Naive thymus-derived CD4-positive, alpha-beta T cell (primary cell): Measurements from ENCODE around the gene RNF10. TPM values are rescaled to one million over a fixed set of nuclear protein-coding genes. Genes with fewer than 3 reads are reported as not detected.
A peak's percentile ranks its signal among the peaks of the same experiment; 100 is the strongest.

Experiments
- ATAC-seq: fragments of 150-1000 bp; cut with Tn5 transposase; 2 replicates; pipeline ENCODE4 v1.10.0; 2021; ENCODE audit warnings: mild to moderate bottlenecking, moderate library complexity
- CTCF ChIA-PET: fragments of 350-600 bp; sonication (Branson Sonifier 250); formaldehyde crosslinking; loops from one replicate; lab custom pipeline; 2021; ENCODE audit warnings: antibody characterized with exemption; lab: Charles Lee
- POLR2A ChIA-PET: fragments of 350-600 bp; sonication (Branson Sonifier 250); formaldehyde crosslinking; loops from one replicate; lab custom pipeline; 2021; ENCODE audit warnings: antibody characterized with exemption, inconsistent platforms; lab: Charles Lee
- DNase-seq, 9 donors: peaks; one replicate each; pipeline versions ENCODE4 v3.0.0 to v3.0.0-alpha.2; 2020 to 2022; ENCODE audit warnings: mixed read lengths in 1 of 9
- H3K27ac ChIP-seq: one replicate; pipeline ENCODE4 v1.7.0; 2013; ENCODE audit warnings: mild to moderate bottlenecking, low read depth, low read length, moderate library complexity
- H3K27me3 ChIP-seq, 2 donors: one replicate each; pipeline ENCODE4 v1.7.0; 2013; ENCODE audit warnings: low read length in 2 of 2, mild to moderate bottlenecking in 2 of 2, moderate library complexity in 2 of 2; ENCODE audit not compliant: control insufficient read depth in 2 of 2, insufficient read depth in 2 of 2
- H3K36me3 ChIP-seq, 3 experiments: 1 replicate in 2 of 3; 2 replicates in 1 of 3; pipeline ENCODE4 v1.7.0; 2013; ENCODE audit warnings: low read length in 3 of 3, mild to moderate bottlenecking in 3 of 3, moderate library complexity in 1 of 3; ENCODE audit not compliant: insufficient read depth in 3 of 3, control insufficient read depth in 2 of 3
- H3K4me1 ChIP-seq, 2 donors: one replicate each; pipeline ENCODE4 v1.7.0; 2013; ENCODE audit warnings: low read length in 2 of 2, mild to moderate bottlenecking in 2 of 2, moderate library complexity in 1 of 2; ENCODE audit not compliant: control insufficient read depth in 2 of 2, insufficient read depth in 2 of 2
- H3K4me3 ChIP-seq: 2 replicates; pipeline ENCODE4 v1.7.0; 2013; ENCODE audit warnings: mild to moderate bottlenecking, low read length
- H3K9me3 ChIP-seq, 3 experiments: 1 replicate in 2 of 3; 2 replicates in 1 of 3; pipeline ENCODE4 v1.7.0; 2013; ENCODE audit warnings: low read length in 3 of 3; ENCODE audit not compliant: control insufficient read depth in 2 of 3
- H3K27ac Mint-ChIP-seq, 9 donors: one replicate each; pipeline ENCODE4 v1.8.0; 2020 to 2022; ENCODE audit warnings: mixed read lengths in 9 of 9, mild to moderate bottlenecking in 8 of 9, moderate library complexity in 5 of 9, inconsistent platforms in 2 of 9
- H3K27me3 Mint-ChIP-seq, 5 donors: one replicate each; pipeline ENCODE4 v1.8.0; 2021 to 2022; ENCODE audit warnings: mixed read lengths in 5 of 5, mild to moderate bottlenecking in 1 of 5
- H3K36me3 Mint-ChIP-seq, 5 donors: one replicate each; pipeline ENCODE4 v1.8.0; 2020 to 2022; ENCODE audit warnings: mixed read lengths in 5 of 5, mild to moderate bottlenecking in 3 of 5, inconsistent platforms in 1 of 5
- H3K4me1 Mint-ChIP-seq, 7 donors: one replicate each; pipeline ENCODE4 v1.8.0; 2020 to 2022; ENCODE audit warnings: mixed read lengths in 7 of 7, mild to moderate bottlenecking in 3 of 7, inconsistent platforms in 1 of 7
- H3K4me3 Mint-ChIP-seq, 10 donors: one replicate each; pipeline ENCODE4 v1.8.0; 2020 to 2022; ENCODE audit warnings: mild to moderate bottlenecking in 10 of 10, mixed read lengths in 10 of 10, moderate library complexity in 6 of 10, inconsistent platforms in 2 of 10
- H3K9me3 Mint-ChIP-seq, 11 donors: one replicate each; pipeline ENCODE4 v1.8.0; 2020 to 2022; ENCODE audit warnings: mixed read lengths in 11 of 11, mild to moderate bottlenecking in 4 of 11, inconsistent platforms in 1 of 11, moderate library complexity in 1 of 11
- intact Hi-C, 2 donors: fragments of 100-400 bp; cut with micrococcal nuclease; formaldehyde crosslinking; loops; one replicate each; pipeline ENCODE4 v1.15.1; 2023
- polyA plus RNA-seq, 2 donors: library from polyadenylated mRNA; unstranded; fragments of 300-500 nt; fragmentation: Illumina TruSeq; gene quantifications; one replicate each; pipeline ENCODE4 v1.2.3, GENCODE V29; 2021
- total RNA-seq, 6 experiments: library from RNA in 5 of 6; stranded (reverse) in 5 of 6; gene quantifications; 1 replicate in 5 of 6; 2 replicates in 1 of 6; pipeline ENCODE4 v1.2.3 and lab custom pipeline; 2021 to 2026

RNF10 gene
- total and polyA plus RNA-seq, 7 experiments from 2014 or later = 95.1 to 361 (median 203) TPM

GRCh38 chr12:120532701-120533238 is 1.4 kb upstream of the RNF10 start:
- Mint-ChIP-seq H3K9me3 (peaks cover 0 to 2% (median 0%) of the 10 kb centered on the region in 11 donors), H3K4me3 (peak overlapping the region in 4 of 10 donors; percentile 2 to 44 (median 20)), H3K4me1 (peaks cover 17 to 52% (median 45%) of the 10 kb centered on the region in 7 donors), H3K27me3 (peaks cover 0 to 2% (median 0%) of the 10 kb centered on the region in 5 donors), H3K27ac (peak overlapping the region in 3 of 9 donors; percentile 10 to 47 (median 16)), H3K36me3 (peaks cover 0 to 14% (median 0%) of the 10 kb centered on the region in 5 donors)
- Histone ChIP-seq H3K27ac (no peak overlapping the region), H3K9me3 (no peaks in the 10 kb centered on the region), H3K36me3 (peaks cover 0 to 12% (median 0%) of the 10 kb centered on the region in 3 experiments), H3K27me3 (no peaks in the 10 kb centered on the region), H3K4me3 (no peak overlapping the region), H3K4me1 (peaks cover 19 to 25% of the 10 kb centered on the region in 2 donors)
- CTCF ChIA-PET = interaction anchor here (0.6 to 2.0 kb wide), 5 partner anchors 11 to 379 kb away, joined by 3 to 4 read pairs (median 3); partner anchors contain the start of gene SRSF9
- POLR2A ChIA-PET = interaction anchor here (0.7 to 1.2 kb wide), 5 partner anchors 9 to 64 kb away, joined by 3 to 4 read pairs (median 3); no protein-coding TSS in a partner anchor
- intact Hi-C loops = loop anchor here (5.0 to 10.0 kb wide), 4 partner anchors 215 to 932 kb away; partner anchors contain the start of genes C12orf43 (in 1 of the 2) and PRKAB1 (in 1 of the 2)
- no peak for DNase-seq
- ATAC-seq = no peak

DNA sequence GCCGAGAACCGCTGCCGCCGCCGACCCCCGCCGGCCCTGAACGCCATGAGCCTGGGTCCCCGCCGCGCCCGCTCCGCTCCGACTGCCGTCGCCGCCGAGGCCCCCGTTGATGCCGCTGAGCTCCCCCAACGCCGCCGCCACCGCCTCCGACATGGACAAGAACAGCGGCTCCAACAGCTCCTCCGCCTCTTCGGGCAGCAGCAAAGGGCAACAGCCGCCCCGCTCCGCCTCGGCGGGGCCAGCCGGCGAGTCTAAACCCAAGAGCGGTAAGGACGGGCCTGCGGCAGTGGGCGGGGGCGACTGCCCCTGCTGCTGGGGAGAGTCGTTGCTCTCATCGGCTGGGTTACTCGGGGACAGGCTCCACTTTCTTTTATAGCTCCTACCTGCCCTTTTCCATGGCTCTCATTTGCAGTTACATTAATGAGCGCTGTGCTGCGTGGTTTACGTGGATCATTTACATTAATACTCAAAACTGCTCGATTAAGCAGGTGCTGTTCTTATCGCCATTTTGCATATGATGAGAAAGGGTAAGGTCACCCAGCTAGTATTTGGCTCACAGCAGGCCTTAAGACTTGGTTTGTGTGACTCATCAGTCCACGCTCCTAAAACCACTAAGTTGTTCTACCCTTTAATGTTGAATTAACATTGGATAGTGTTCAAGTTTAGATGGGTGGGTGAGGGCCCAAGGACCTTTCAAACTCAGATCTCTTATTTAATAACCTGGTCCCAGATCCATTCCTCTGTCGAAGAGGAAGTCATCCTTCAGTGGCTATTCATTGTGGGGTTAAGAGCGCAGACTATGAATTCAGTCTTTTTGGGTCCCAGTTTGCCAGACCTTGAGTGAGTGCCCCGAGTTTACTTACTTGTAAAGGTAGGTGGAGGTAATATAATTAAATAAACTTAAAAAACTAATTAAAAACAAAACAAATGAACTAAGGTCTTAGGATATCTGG is 823 bp downstream of the RNF10 start:
- H3K4me1 Mint-ChIP-seq = peaks cover 33 to 56% (median 52%) of the 10 kb centered on the region in 7 donors

DNA sequence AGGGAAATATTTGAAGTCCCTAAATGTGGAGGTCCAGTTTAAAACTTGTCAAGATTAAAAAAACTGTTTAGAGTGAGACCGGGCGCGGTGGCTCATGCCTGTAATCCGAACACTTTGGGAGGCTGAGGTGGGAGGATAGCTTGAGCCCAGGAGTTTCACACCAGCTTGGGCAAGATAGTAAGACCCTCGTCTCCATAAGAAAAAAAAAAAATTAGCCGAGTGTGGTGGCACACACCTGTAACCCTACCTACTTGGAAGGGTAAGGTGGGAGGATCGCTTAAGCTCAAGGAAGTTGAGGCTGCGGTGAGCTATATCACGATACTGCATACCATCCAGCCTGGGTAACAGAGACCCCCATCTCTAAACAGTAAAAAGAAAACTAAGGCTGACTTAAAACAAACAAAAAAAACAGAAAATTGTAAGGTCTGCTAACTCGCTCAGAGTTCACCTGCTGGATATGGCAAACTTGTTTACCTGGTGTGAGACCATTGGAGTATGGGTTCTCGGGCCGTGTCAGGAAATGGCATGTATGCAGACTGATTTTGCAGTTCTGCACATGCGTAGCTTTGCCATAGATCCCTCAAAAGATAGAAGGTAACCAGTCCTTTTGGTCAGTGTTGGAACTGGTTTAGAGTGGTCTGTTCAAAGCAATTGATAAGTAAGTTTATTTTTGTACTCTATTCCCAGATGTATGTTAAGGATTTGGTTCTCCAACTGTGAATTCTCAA is 2.1 kb downstream of the RNF10 start:
- ChIA-PET CTCF (interaction anchor here (0.5 to 0.7 kb wide), 4 partner anchors 14 to 129 kb away, joined by 3 to 7 read pairs (median 4); no protein-coding TSS in a partner anchor), POLR2A (interaction anchor here (0.6 to 3.8 kb wide), 9 partner anchors 8 to 1731 kb away, joined by 3 to 26 read pairs (median 4); partner anchors contain the start of genes DYNLL1, POP5 and RPLP0)
- H3K4me3 Mint-ChIP-seq = peak overlapping the region; percentile 87 to 98 (median 96)
- H3K4me1 Mint-ChIP-seq = peaks cover 40 to 66% (median 60%) of the 10 kb centered on the region in 7 donors
- Histone ChIP-seq H3K4me3 (peak overlapping the region; percentile 92), H3K36me3 (peaks cover 0 to 13% (median 0%) of the 10 kb centered on the region in 3 experiments), H3K4me1 (peaks cover 39 to 43% of the 10 kb centered on the region in 2 donors), H3K27ac (peak overlapping the region; percentile 97), H3K9me3 (no peaks in the 10 kb centered on the region), H3K27me3 (no peaks in the 10 kb centered on the region)
- peaks cover 0 to 2% (median 0%) of the 10 kb centered on the region in 11 donors for H3K9me3 Mint-ChIP-seq
- H3K27ac Mint-ChIP-seq = peak overlapping the region; percentile 28 to 94 (median 90)
- peak in 7 of 9 donors; percentile 15 to 39 (median 27) for DNase-seq
- H3K36me3 Mint-ChIP-seq = peaks cover 0 to 23% (median 5%) of the 10 kb centered on the region in 5 donors
- H3K27me3 Mint-ChIP-seq = peaks cover 0 to 2% (median 0%) of the 10 kb centered on the region in 5 donors
- peak; percentile 17 for ATAC-seq
- intact Hi-C loops = loop anchor here (2.0 to 10.0 kb wide), 4 partner anchors 17 to 929 kb away; partner anchors contain the start of genes ACADS (in 1 of the 2) and PRKAB1 (in 1 of the 2)

More for the DNA sequence above, 823 bp downstream of the RNF10 start:
- H3K9me3 Mint-ChIP-seq = peaks cover 0 to 2% (median 0%) of the 10 kb centered on the region in 11 donors
- peaks cover 0 to 2% (median 0%) of the 10 kb centered on the region in 5 donors for H3K27me3 Mint-ChIP-seq
- peak overlapping the region; percentile 87 to 98 (median 96) for H3K4me3 Mint-ChIP-seq
- peak in 6 of 9 donors; percentile 39 to 60 (median 56) for DNase-seq
- H3K27ac Mint-ChIP-seq = peak overlapping the region; percentile 90 to 95 (median 94)
- Histone ChIP-seq H3K27me3 (no peaks in the 10 kb centered on the region), H3K36me3 (peaks cover 0 to 13% (median 0%) of the 10 kb centered on the region in 3 experiments), H3K9me3 (no peaks in the 10 kb centered on the region), H3K4me1 (peaks cover 39 to 43% of the 10 kb centered on the region in 2 donors), H3K4me3 (peak overlapping the region; percentile 92), H3K27ac (peak overlapping the region; percentile 97)
- ChIA-PET CTCF (interaction anchor here (0.8 kb wide), 1 partner anchor 370 kb away, joined by 5 read pairs; no protein-coding TSS in a partner anchor), POLR2A (interaction anchor here (0.6 to 3.8 kb wide), 12 partner anchors 9 to 334 kb away, joined by 3 to 26 read pairs (median 4); partner anchors contain the start of genes DYNLL1, POP5, RNU4-1 and RPLP0)
- peaks cover 0 to 17% (median 0%) of the 10 kb centered on the region in 5 donors for H3K36me3 Mint-ChIP-seq
- ATAC-seq = peak; percentile 68
- intact Hi-C loops = loop anchor here (1.0 to 10.0 kb wide), 12 partner anchors 39 to 930 kb away; partner anchors contain the start of genes COX6A1 (in 2 of the 2), POP5 (in 2 of the 2), ACADS (in 1 of the 2) and C12orf43 (in 1 of the 2)

DNA sequence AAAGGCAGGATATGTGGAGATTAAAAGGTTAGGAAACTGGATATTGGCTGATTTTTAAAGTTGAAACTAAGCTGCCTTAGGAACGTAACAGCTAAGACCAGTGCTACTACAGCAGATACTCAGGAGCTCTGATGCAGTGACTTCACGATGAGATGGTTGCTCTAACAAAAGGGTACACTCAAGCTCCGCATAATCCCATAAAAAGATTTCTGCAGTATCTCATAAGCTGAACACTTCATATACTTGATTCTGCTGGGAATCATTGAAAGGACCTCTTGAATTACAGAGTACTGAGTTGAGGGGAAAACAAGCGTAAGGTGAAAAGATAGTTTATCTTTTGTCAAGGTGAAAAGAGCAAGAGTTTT is 3.7 kb downstream of the RNF10 start:
- no peaks in the 10 kb centered on the region for H3K27me3 ChIP-seq
- ChIA-PET POLR2A (interaction anchor here (0.6 to 3.8 kb wide), 6 partner anchors 9 to 43 kb away, joined by 4 to 26 read pairs (median 5); partner anchors contain the start of genes COQ5 and POP5), CTCF (no interaction called here)
- H3K4me3 ChIP-seq = peak overlapping the region; percentile 26
- Mint-ChIP-seq H3K27me3 (peaks cover 0 to 2% (median 0%) of the 10 kb centered on the region in 5 donors), H3K4me3 (peak overlapping the region; percentile 34 to 98 (median 96)), H3K9me3 (no peaks in the 10 kb centered on the region), H3K27ac (peak overlapping the region in 8 of 9 donors; percentile 54 to 81 (median 74)), H3K4me1 (peaks cover 51 to 78% (median 60%) of the 10 kb centered on the region in 7 donors), H3K36me3 (peaks cover 0 to 23% (median 5%) of the 10 kb centered on the region in 5 donors)
- H3K36me3 ChIP-seq = peaks cover 0 to 16% (median 0%) of the 10 kb centered on the region in 3 experiments
- peaks cover 43 to 44% of the 10 kb centered on the region in 2 donors for H3K4me1 ChIP-seq
- intact Hi-C loops = loop anchor here (2.0 to 10.0 kb wide), 4 partner anchors 15 to 927 kb away; partner anchors contain the start of genes ACADS (in 1 of the 2) and PRKAB1 (in 1 of the 2)
- H3K27ac ChIP-seq = peak overlapping the region; percentile 50
- DNase-seq = no peak
- no peaks in the 10 kb centered on the region for H3K9me3 ChIP-seq
- no peak for ATAC-seq
